ENCODE measurements around the gene LHFPL4. TPM values are rescaled to one million over a fixed set of nuclear protein-coding genes. Genes with fewer than 3 reads are reported as not detected.
"Not testable (repeated sequence)": the region's sequence is repeated elsewhere in the genome, so short reads cannot be mapped to it uniquely, and the experiment has no call there.

Gene LHFPL4
- total RNA-seq, result 0.55 and 0.64 TPM in 2 replicates
- long read RNA-seq, result 0 reads

GRCh38 chr3:9553021-9553947 lies at the start of gene LHFPL4:
LHFPL4 (minus strand) TSS chr3:9553822; CDS start chr3:9552679, 1,143 bp downstream.
- Mint-ChIP-seq H3K9me3 (ENCODE audit: low read depth) (no peaks in the 10 kb centered on the region), H3K4me3 (ENCODE audit: low read depth) (no peak within 1 kb of the TSS), H3K4me1 (ENCODE audit: low read depth) (peaks cover 2% of the 10 kb centered on the region), H3K27ac (no peak within 1 kb of the TSS), H3K36me3 (ENCODE audit: insufficient read depth) (no peaks in the 10 kb centered on the region), H3K27me3 (peaks cover 79% of the 10 kb centered on the region)
- TF ChIP-seq CTCF (IDR thresholded peaks at IDR 0.05; ENCODE audit: unreplicated experiment), result no peak
- no peak for DNase-seq (ENCODE audit: low spot score, unreplicated experiment)

- H3K9me3 Mint-ChIP-seq (ENCODE audit: low read depth), result peaks cover 10% of the 10 kb centered on the region
- H3K27me3 Mint-ChIP-seq, result peaks cover 3% of the 10 kb centered on the region
- H3K27ac Mint-ChIP-seq, result no peak overlapping the region
- no peak for DNase-seq (ENCODE audit: low spot score, unreplicated experiment)
- no peaks in the 10 kb centered on the region for H3K4me1 Mint-ChIP-seq (ENCODE audit: low read depth)
- TF ChIP-seq CTCF (IDR thresholded peaks at IDR 0.05; ENCODE audit: unreplicated experiment), result no peak
- peaks cover 1% of the 10 kb centered on the region for H3K36me3 Mint-ChIP-seq (ENCODE audit: insufficient read depth)
- no peak overlapping the region for H3K4me3 Mint-ChIP-seq (ENCODE audit: low read depth)
Measured at GRCh38 chr3:9602620-9603019, 49.0 kb upstream of the LHFPL4 start.

- DNase-seq (ENCODE audit: low spot score, unreplicated experiment); H3K36me3 Mint-ChIP-seq (ENCODE audit: insufficient read depth); H3K27ac Mint-ChIP-seq; H3K27me3 Mint-ChIP-seq; H3K4me3 Mint-ChIP-seq (ENCODE audit: low read depth); H3K9me3 Mint-ChIP-seq (ENCODE audit: low read depth); H3K4me1 Mint-ChIP-seq (ENCODE audit: low read depth): not testable (repeated sequence)
Measured at GRCh38 chr3:9601006-9601581, 47.5 kb upstream of the LHFPL4 start.

- TF ChIP-seq CTCF (IDR thresholded peaks at IDR 0.05; ENCODE audit: unreplicated experiment), result no peak
- Mint-ChIP-seq H3K9me3 (ENCODE audit: low read depth) (peaks cover 6% of the 10 kb centered on the region), H3K4me3 (ENCODE audit: low read depth) (no peak overlapping the region), H3K27me3 (peaks cover 3% of the 10 kb centered on the region), H3K27ac (no peak overlapping the region), H3K36me3 (ENCODE audit: insufficient read depth) (peaks cover 1% of the 10 kb centered on the region), H3K4me1 (ENCODE audit: low read depth) (no peaks in the 10 kb centered on the region)
- DNase-seq (ENCODE audit: low spot score, unreplicated experiment), result peak; percentile 10
Measured at GRCh38 chr3:9600597-9600996, 47.0 kb upstream of the LHFPL4 start.

GRCh38 chr3:9598783-9599387 lies 45.3 kb upstream of the LHFPL4 start:
- Mint-ChIP-seq H3K4me1 (ENCODE audit: low read depth) (no peaks in the 10 kb centered on the region), H3K36me3 (ENCODE audit: insufficient read depth) (no peaks in the 10 kb centered on the region), H3K27me3 (peaks cover 3% of the 10 kb centered on the region), H3K27ac (no peak overlapping the region), H3K4me3 (ENCODE audit: low read depth) (no peak overlapping the region), H3K9me3 (ENCODE audit: low read depth) (peaks cover 3% of the 10 kb centered on the region)
- no peak for TF ChIP-seq CTCF (IDR thresholded peaks at IDR 0.05; ENCODE audit: unreplicated experiment)
- no peak for DNase-seq (ENCODE audit: low spot score, unreplicated experiment)
